GM10248 (cell line): ENCODE results near the gene RNF148.

Source experiments
- CTCF ChIA-PET: fragments of 300-600 bp; sonication (Branson Sonifier 250); formaldehyde crosslinking; extraction: SDS; loops from one replicate; lab custom pipeline; 2021; ENCODE audit warnings: antibody characterized with exemption; lab: Yijun Ruan, JAX
- POLR2A ChIA-PET: fragments of 350-650 bp; sonication (Branson Sonifier 250); formaldehyde crosslinking; extraction: SDS; loops from one replicate; lab custom pipeline; 2020; ENCODE audit warnings: antibody characterized with exemption; lab: Yijun Ruan, JAX
- DNase-seq: peaks from one replicate; pipeline ENCODE4 v3.0.0; 2012; ENCODE audit errors: extremely low spot score
- CTCF ChIP-seq: IDR thresholded peaks from 2 replicates; pipeline ENCODE4 v1.5.1; 2012; ENCODE audit warnings: mild to moderate bottlenecking, low read depth; ENCODE audit errors: extremely low read depth, missing control alignments, control extremely low read depth

RNF148 gene

GRCh38 chr7:122717356-122718089 is 14.8 kb upstream of the RNF148 start:
- no peak for TF ChIP-seq CTCF
- no peak for DNase-seq
- POLR2A ChIA-PET: no interaction called here
- CTCF ChIA-PET: interaction anchor here (1.2 to 1.5 kb wide), 2 partner anchors 11 to 777 kb away, joined by 3 read pairs; no protein-coding TSS in a partner anchor

GRCh38 chr7:122715183-122715582 is 12.5 kb upstream of the RNF148 start:
- no peak for DNase-seq
- ChIA-PET CTCF (interaction anchor here (0.9 to 1.0 kb wide), 2 partner anchors 10 to 28 kb away, joined by 3 to 4 read pairs; no protein-coding TSS in a partner anchor), POLR2A (no interaction called here)
- no peak for TF ChIP-seq CTCF

- ChIA-PET POLR2A (no interaction called here), CTCF (interaction anchor here (0.8 kb wide), 1 partner anchor 22 kb away, joined by 3 read pairs; no protein-coding TSS in a partner anchor)
- TF ChIP-seq CTCF: no peak
- DNase-seq: no peak
Measured at GRCh38 chr7:122710916-122711315, 8.2 kb upstream of the RNF148 start.

GRCh38 chr7:122709930-122710646 is 7.4 kb upstream of the RNF148 start:
- TF ChIP-seq CTCF: no peak
- POLR2A ChIA-PET: no interaction called here

GRCh38 chr7:122706836-122707235 is 4.1 kb upstream of the RNF148 start:
- no peak for DNase-seq
- ChIA-PET POLR2A (no interaction called here), CTCF (no interaction called here)
- TF ChIP-seq CTCF: no peak

More at GRCh38 chr7:122709930-122710646, 7.4 kb upstream of the RNF148 start:
- DNase-seq: no peak
- CTCF ChIA-PET: interaction anchor here (0.8 kb wide), 1 partner anchor 21 kb away, joined by 3 read pairs; no protein-coding TSS in a partner anchor

- CTCF ChIA-PET: no interaction called here
- no peak for DNase-seq
- no peak for TF ChIP-seq CTCF
- POLR2A ChIA-PET: no interaction called here
Measured at GRCh38 chr7:122699017-122699416, 3.7 kb downstream of the RNF148 start, which contains the start of gene RNF133. Gene RNF133 (minus strand): TSS chr7:122699117. CDS start chr7:122698918, 199 bp downstream.
